Measurements from ENCODE around the gene STEAP1. TPM values are rescaled to one million over a fixed set of nuclear protein-coding genes. Genes with fewer than 3 reads are reported as not detected.

Gene STEAP1
- total and polyA plus RNA-seq, 9 donors = 4.8 to 15.5 (median 10.5) TPM

DNA sequence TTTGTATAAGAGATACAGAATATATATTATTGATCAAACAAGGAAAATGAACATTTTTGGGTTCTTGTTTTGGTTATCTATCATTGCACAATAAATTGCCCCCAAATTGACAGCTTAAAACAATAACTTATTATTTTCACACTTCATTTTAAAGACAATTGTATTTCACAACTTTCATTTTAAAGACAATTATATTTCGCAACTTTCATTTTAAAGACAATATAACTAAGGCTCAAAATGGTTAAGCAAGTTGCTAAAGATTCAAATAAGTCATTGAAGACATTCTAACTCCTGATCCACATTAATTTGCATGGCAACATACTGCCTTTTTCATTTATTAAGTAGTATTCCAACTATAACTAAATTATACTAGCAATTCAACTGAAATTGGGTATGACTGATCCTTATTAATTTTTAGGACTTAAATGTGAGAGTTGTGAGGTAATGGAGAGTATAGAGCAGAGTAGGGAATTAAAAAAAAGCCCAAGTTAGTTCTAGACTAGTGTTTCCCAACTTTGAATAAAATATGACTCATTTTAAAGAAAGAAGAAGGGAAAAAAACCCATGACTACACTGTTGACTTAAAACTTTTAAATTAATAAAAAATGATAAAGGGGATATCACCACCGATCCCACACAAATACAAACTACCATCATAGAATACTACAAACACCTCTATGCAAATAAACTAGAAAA lies 47.4 kb downstream of the STEAP1 start:
- TF ChIP-seq EP300 (IDR thresholded peaks at IDR 0.05) (no peak), POLR2A (IDR thresholded peaks at IDR 0.05) (no peak)
- TF ChIP-seq, protein P1, sequence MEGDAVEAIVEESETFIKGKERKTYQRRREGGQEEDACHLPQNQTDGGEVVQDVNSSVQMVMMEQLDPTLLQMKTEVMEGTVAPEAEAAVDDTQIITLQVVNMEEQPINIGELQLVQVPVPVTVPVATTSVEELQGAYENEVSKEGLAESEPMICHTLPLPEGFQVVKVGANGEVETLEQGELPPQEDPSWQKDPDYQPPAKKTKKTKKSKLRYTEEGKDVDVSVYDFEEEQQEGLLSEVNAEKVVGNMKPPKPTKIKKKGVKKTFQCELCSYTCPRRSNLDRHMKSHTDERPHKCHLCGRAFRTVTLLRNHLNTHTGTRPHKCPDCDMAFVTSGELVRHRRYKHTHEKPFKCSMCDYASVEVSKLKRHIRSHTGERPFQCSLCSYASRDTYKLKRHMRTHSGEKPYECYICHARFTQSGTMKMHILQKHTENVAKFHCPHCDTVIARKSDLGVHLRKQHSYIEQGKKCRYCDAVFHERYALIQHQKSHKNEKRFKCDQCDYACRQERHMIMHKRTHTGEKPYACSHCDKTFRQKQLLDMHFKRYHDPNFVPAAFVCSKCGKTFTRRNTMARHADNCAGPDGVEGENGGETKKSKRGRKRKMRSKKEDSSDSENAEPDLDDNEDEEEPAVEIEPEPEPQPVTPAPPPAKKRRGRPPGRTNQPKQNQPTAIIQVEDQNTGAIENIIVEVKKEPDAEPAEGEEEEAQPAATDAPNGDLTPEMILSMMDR (IDR thresholded peaks at IDR 0.05) = no peak
- no peaks in the 10 kb centered on the region for H3K9me3 ChIP-seq
- DNase-seq = no peak
- 95 to 99% (median 96%) methylated on average over 2 of the region's 2 CpGs for WGBS, 3 donors
- intact Hi-C loops (cut with DNase I) = no loop called here
- no peak overlapping the region for H3K27ac ChIP-seq
- H3K36me3 ChIP-seq = no peaks in the 10 kb centered on the region
- H3K4me1 ChIP-seq (ENCODE audit: insufficient read depth) = no peaks in the 10 kb centered on the region
- no peaks in the 10 kb centered on the region for H3K27me3 ChIP-seq
- H3K4me3 ChIP-seq = no peak overlapping the region

- Histone ChIP-seq H3K27me3 (no peaks in the 10 kb centered on the region), H3K27ac (no peak overlapping the region), H3K9me3 (no peaks in the 10 kb centered on the region), H3K4me3 (no peak overlapping the region), H3K36me3 (no peaks in the 10 kb centered on the region), H3K4me1 (ENCODE audit: insufficient read depth) (peaks cover 5% of the 10 kb centered on the region)
- 91 to 100% (median 92%) methylated on average over 1 of the region's 1 CpG for WGBS, 3 donors
- DNase-seq = no peak
- TF ChIP-seq POLR2A (IDR thresholded peaks at IDR 0.05) (no peak), EP300 (IDR thresholded peaks at IDR 0.05) (no peak)
- TF ChIP-seq, protein P1 (IDR thresholded peaks at IDR 0.05) = no peak
- intact Hi-C loops (cut with DNase I) = no loop called here
Measured at GRCh38 chr7:90207956-90208355, 53.7 kb downstream of the STEAP1 start.

DNA sequence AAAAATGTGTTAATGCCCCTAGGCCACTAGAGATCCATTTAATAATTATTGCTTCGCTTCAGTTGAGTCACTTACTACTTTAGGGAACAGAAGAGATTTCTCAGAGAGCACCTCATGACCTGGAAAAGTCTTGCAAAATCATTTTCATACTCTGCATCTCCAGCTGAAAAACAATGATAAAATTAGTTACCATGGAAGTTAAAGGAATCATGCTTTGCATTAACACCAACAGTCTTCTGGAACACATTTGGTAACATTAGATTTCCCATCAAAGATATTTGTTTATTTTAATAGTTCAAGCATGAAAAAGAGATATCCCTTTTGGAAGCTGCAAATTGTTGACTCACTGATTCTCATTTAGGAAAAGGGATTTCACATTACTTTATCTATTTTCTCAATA lies 55.5 kb downstream of the STEAP1 start:
- Histone ChIP-seq H3K4me3 (no peak overlapping the region), H3K27ac (no peak overlapping the region), H3K9me3 (no peaks in the 10 kb centered on the region), H3K27me3 (no peaks in the 10 kb centered on the region), H3K36me3 (no peaks in the 10 kb centered on the region), H3K4me1 (ENCODE audit: insufficient read depth) (peaks cover 5% of the 10 kb centered on the region)
- no peak for DNase-seq
- 66 to 73% (median 73%) methylated on average over 1 of the region's 1 CpG for WGBS, 3 donors
- TF ChIP-seq POLR2A (IDR thresholded peaks at IDR 0.05) (no peak), EP300 (IDR thresholded peaks at IDR 0.05) (no peak)
- TF ChIP-seq, protein P1 (IDR thresholded peaks at IDR 0.05) = no peak
- intact Hi-C loops (cut with DNase I) = loop anchor here in 1 of 4 donors (10.0 kb wide), 1 partner anchor 55 kb away; the partner anchor contains the start of gene STEAP1

DNA sequence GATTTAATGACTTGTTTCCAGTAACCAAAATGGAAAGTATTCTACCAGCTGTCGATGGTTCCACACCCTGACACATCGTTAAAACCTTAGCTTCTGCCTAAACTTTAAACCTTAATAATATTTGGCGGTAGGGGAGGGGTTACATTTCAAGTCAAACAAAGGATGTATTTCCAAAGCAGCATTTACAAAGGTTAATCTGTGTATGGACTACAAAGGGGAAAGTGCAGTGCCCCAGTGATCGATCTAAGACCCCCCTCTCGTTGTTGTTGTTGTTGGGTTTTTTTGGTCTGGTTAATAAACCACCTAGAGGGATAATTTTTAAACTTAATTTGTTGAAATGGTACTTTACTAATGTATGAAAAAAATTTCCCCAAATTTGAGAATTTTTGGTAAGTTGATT lies 56.2 kb downstream of the STEAP1 start:
- Histone ChIP-seq H3K27ac (peak overlapping the region; percentile 87 to 93), H3K4me3 (no peak overlapping the region), H3K36me3 (no peaks in the 10 kb centered on the region), H3K9me3 (no peaks in the 10 kb centered on the region), H3K4me1 (ENCODE audit: insufficient read depth) (peaks cover 5% of the 10 kb centered on the region), H3K27me3 (no peaks in the 10 kb centered on the region)
- TF ChIP-seq POLR2A (IDR thresholded peaks at IDR 0.05) (no peak), EP300 (IDR thresholded peaks at IDR 0.05) (no peak)
- TF ChIP-seq, protein P1 (IDR thresholded peaks at IDR 0.05) = no peak
- DNase-seq = no peak
- WGBS, 3 donors = 76 to 89% (median 84%) methylated on average over 5 of the region's 5 CpGs
- intact Hi-C loops (cut with DNase I) = loop anchor here in 1 of 4 donors (10.0 kb wide), 1 partner anchor 56 kb away; the partner anchor contains the start of gene STEAP1
